Measurements from ENCODE around the gene ITGAV. TPM values are rescaled to one million over a fixed set of nuclear protein-coding genes. Genes with fewer than 3 reads are reported as not detected.
A peak's percentile ranks its signal among the peaks of the same experiment; 100 is the strongest.

Gene ITGAV
- total and polyA plus RNA-seq, 2 of the 4 experiments (the other 2 are of a cell fraction): 45.8 to 181 TPM

- POLR2A ChIA-PET (ENCODE audit: unreplicated experiment): no interaction called here
- no peak overlapping the region for H2BK20ac ChIP-seq (ENCODE audit: low read depth, low read length)
- in situ Hi-C loops (cut with MboI; ENCODE audit: low sequenced_read_pairs) (no loop called here), intact Hi-C loops (cut with micrococcal nuclease) (no loop called here), dilution Hi-C loops (cut with HindIII; ENCODE audit: low sequenced_read_pairs, unreplicated experiment) (no loop called here)
- H2BK5ac ChIP-seq (ENCODE audit: low read depth, low read length, poor library complexity, severe bottlenecking): no peak overlapping the region
- H4K8ac ChIP-seq (ENCODE audit: low read depth in 2 of 2, low read length in 2 of 2): no peak overlapping the region
- no peak overlapping the region for H2AK5ac ChIP-seq (ENCODE audit: low read depth, low read length)
- no peak overlapping the region for H3K18ac ChIP-seq (ENCODE audit: low read depth, low read length)
- WGBS, 2 experiments (ENCODE audit: extremely low coverage in 2 of 2, insufficient read length in 1 of 2): no CpG with 5 or more reads among the region's 11 CpGs
- no peaks in the 10 kb centered on the region for H3K9me3 ChIP-seq (ENCODE audit: control insufficient read depth, insufficient read depth, low read length)
- no peak for DNase-seq
- H3K23ac ChIP-seq (ENCODE audit: low read depth, low read length): no peak overlapping the region
- H4K20me1 ChIP-seq (ENCODE audit: insufficient read depth, low read length): no peaks in the 10 kb centered on the region
- H3K27ac ChIP-seq (ENCODE audit: insufficient read depth, low read length): no peak overlapping the region
- H3K9me1 ChIP-seq (ENCODE audit: insufficient read depth, low read length): peaks cover 3% of the 10 kb centered on the region; the same call in 1 of the 2 replicates
- peaks cover 14% of the 10 kb centered on the region for H3K36me3 ChIP-seq (ENCODE audit: control insufficient read depth, insufficient read depth, low read length)
- no peak overlapping the region for H2AK9ac ChIP-seq (replicated peaks; ENCODE audit: low read depth, low read length, poor library complexity)
- no peak overlapping the region for H3K9ac ChIP-seq (ENCODE audit: low read depth, low read length)
- BruUV-seq (replicated peaks): no TSS peak
- no peak overlapping the region for H3K14ac ChIP-seq (replicated peaks; ENCODE audit: low read depth, low read length)
- no peak overlapping the region for H2BK15ac ChIP-seq (ENCODE audit: low read depth, low read length)
- H3K4me3 ChIP-seq (ENCODE audit: insufficient read depth, low read depth, low read length): no peak overlapping the region
- H3K27me3 ChIP-seq (ENCODE audit: control insufficient read depth, insufficient read depth, low read length): no peaks in the 10 kb centered on the region
- no peak overlapping the region for H2BK120ac ChIP-seq (ENCODE audit: low read depth, low read length)
- no peak for TF ChIP-seq ELK1 (IDR thresholded peaks at IDR 0.05; ENCODE audit: borderline replicate concordance, low read depth, low read length)
- TF ChIP-seq RFX5 (IDR thresholded peaks at IDR 0.05; ENCODE audit: low read depth, low read length): no peak
- no peak for TF ChIP-seq MXI1 (IDR thresholded peaks at IDR 0.05; ENCODE audit: borderline replicate concordance, low read depth, low read length)
- peak; percentile 88 for TF ChIP-seq MAFK (IDR thresholded peaks at IDR 0.05; ENCODE audit: low read depth, low read length)
- no peak for TF ChIP-seq MAZ (IDR thresholded peaks at IDR 0.05; ENCODE audit: borderline replicate concordance, low read depth, low read length)
- no peak for TF ChIP-seq SMC3 (IDR thresholded peaks at IDR 0.05; ENCODE audit: low read depth, low read length)
- H2AFZ ChIP-seq (replicated peaks; ENCODE audit: low read length, poor library complexity): no peak overlapping the region
- no peak overlapping the region for H3K4me2 ChIP-seq (ENCODE audit: low read depth, low read length)
- CTCF ChIA-PET: interaction anchor here (0.8 kb wide), 1 partner anchor 226 kb away, joined by 3 read pairs; no protein-coding TSS in a partner anchor
- no peak overlapping the region for H4K91ac ChIP-seq (ENCODE audit: insufficient read depth, low read depth, low read length)
- no peak overlapping the region for H3K4ac ChIP-seq (ENCODE audit: low read depth, low read length)
- peaks cover 0 to 6% of the 10 kb centered on the region in 2 experiments; a peak in 1 of 4 replicates for H3K79me1 ChIP-seq (ENCODE audit: low read depth in 1 of 2, low read length in 2 of 2)
- no peak overlapping the region for H3K56ac ChIP-seq (ENCODE audit: extremely low read depth, insufficient read depth, low read length)
- no peak overlapping the region for H4K5ac ChIP-seq (ENCODE audit: low read depth, low read length)
- peaks cover 12% of the 10 kb centered on the region for H3K4me1 ChIP-seq (ENCODE audit: control insufficient read depth, insufficient read depth, low read length)
- no peak for ATAC-seq (ENCODE audit: low read depth)
These were observed 47.1 kb downstream of the ITGAV start for GRCh38 chr2:186636800-186637496.
